Ascending aorta (tissue), 2 donors: Measurements from ENCODE around the gene KCNIP4. TPM values are rescaled to one million over a fixed set of nuclear protein-coding genes. Genes with fewer than 3 reads are reported as not detected.

Source experiments
- DNase-seq, 2 donors: peaks; one replicate each; pipeline ENCODE4 v3.0.0-alpha.2; 2019; ENCODE audit warnings: low spot score in 2 of 2
- H3K27ac ChIP-seq, 2 donors: fragments of 200-600 bp; sonication (generic); one replicate each; pipeline ENCODE4 v1.5.1; 2016 to 2017; ENCODE audit warnings: mild to moderate bottlenecking in 1 of 2
- H3K27me3 ChIP-seq: fragments of 200-600 bp; sonication (generic); one replicate; pipeline ENCODE4 v1.5.1; 2017
- H3K36me3 ChIP-seq, 2 donors: fragments of 200-600 bp; sonication (generic); one replicate each; pipeline ENCODE4 v1.5.1; 2016
- H3K4me1 ChIP-seq, 2 donors: fragments of 200-600 bp; sonication (generic); one replicate each; pipeline ENCODE4 v1.5.1; 2016 to 2017; ENCODE audit warnings: mild to moderate bottlenecking in 1 of 2
- H3K4me3 ChIP-seq, 2 donors: fragments of 200-600 bp; sonication (generic); one replicate each; pipeline ENCODE4 v1.5.1; 2016 to 2017; ENCODE audit warnings: mild to moderate bottlenecking in 1 of 2
- H3K9me3 ChIP-seq, 2 donors: fragments of 200-600 bp; sonication (generic); one replicate each; pipeline ENCODE4 v1.5.1; 2016
- intact Hi-C: fragments of 100-400 bp; cut with DNase I; formaldehyde crosslinking; loops from one replicate; pipeline ENCODE4 v1.15.1; 2023
- total RNA-seq: library from RNA; depleted of rRNA; stranded (reverse); fragments of >200 nt; gene quantifications from one replicate; pipeline ENCODE4 v1.1.0, GENCODE V29; 2016
- TF ChIP-seq, protein P1 (sequence below), 3 experiments: fragments of 200-600 bp in 2 of 3; fragments of 450-650 bp in 1 of 3; sonication (generic) in 2 of 3; IDR thresholded peaks; one replicate each; pipeline ENCODE4 v1.5.1; 2016 to 2019; ENCODE audit warnings: antibody characterized with exemption in 3 of 3, mild to moderate bottlenecking in 1 of 3, moderate library complexity in 1 of 3

Gene KCNIP4
- total RNA-seq, 1 donor from 2014 or later = not detected

DNA sequence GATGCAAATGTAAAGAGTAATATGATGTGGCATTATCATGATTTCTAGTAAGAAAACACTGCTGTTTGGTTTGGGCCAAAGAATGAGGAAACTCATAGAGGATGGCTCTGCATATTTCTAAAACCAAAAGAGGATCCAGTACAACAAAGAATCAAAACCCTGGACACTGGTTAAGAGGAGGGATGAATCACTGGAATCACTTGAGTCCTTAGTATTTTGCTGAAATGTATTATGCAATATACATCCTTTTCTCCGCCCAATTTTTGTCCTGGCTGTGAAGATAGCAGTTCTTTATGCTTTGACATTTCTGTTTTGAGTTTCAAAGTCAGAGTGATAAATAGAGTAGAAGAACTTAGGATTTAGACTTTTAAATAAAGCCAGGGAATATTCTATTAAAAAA is 902.4 kb downstream of the KCNIP4 start:
- intact Hi-C loops = no loop called here
- Histone ChIP-seq H3K36me3 (no peaks in the 10 kb centered on the region), H3K4me3 (no peak overlapping the region), H3K9me3 (no peaks in the 10 kb centered on the region), H3K27me3 (no peaks in the 10 kb centered on the region), H3K4me1 (no peaks in the 10 kb centered on the region), H3K27ac (no peak overlapping the region)
- TF ChIP-seq, protein P1, sequence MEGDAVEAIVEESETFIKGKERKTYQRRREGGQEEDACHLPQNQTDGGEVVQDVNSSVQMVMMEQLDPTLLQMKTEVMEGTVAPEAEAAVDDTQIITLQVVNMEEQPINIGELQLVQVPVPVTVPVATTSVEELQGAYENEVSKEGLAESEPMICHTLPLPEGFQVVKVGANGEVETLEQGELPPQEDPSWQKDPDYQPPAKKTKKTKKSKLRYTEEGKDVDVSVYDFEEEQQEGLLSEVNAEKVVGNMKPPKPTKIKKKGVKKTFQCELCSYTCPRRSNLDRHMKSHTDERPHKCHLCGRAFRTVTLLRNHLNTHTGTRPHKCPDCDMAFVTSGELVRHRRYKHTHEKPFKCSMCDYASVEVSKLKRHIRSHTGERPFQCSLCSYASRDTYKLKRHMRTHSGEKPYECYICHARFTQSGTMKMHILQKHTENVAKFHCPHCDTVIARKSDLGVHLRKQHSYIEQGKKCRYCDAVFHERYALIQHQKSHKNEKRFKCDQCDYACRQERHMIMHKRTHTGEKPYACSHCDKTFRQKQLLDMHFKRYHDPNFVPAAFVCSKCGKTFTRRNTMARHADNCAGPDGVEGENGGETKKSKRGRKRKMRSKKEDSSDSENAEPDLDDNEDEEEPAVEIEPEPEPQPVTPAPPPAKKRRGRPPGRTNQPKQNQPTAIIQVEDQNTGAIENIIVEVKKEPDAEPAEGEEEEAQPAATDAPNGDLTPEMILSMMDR (IDR thresholded peaks at IDR 0.05) = no peak
- DNase-seq = no peak

DNA sequence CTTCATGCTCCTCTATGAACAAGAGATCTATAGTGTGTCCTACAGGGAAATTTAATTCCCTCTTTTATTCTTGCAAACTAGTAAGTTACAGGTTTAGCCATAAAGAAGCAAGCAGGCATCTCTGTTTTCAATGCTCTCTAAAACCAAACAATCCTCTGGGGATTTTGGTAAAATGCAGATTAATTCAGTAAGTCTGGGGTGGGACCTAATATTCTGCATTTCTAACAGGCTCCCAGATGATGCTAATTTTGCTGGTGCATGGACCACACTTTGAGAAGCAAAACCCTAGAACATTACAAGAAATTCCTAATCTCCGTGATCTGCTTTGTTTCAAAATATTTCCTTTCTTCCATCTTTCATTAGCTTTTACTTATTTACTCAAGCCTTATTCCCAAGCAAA is 903.5 kb downstream of the KCNIP4 start:
- H3K4me1 ChIP-seq = no peaks in the 10 kb centered on the region
- no peak overlapping the region for H3K27ac ChIP-seq
- DNase-seq = no peak
- intact Hi-C loops = no loop called here
- H3K36me3 ChIP-seq = no peaks in the 10 kb centered on the region
- TF ChIP-seq, protein P1 (IDR thresholded peaks at IDR 0.05) = no peak
- no peaks in the 10 kb centered on the region for H3K9me3 ChIP-seq
- no peaks in the 10 kb centered on the region for H3K27me3 ChIP-seq
- H3K4me3 ChIP-seq = no peak overlapping the region

DNA sequence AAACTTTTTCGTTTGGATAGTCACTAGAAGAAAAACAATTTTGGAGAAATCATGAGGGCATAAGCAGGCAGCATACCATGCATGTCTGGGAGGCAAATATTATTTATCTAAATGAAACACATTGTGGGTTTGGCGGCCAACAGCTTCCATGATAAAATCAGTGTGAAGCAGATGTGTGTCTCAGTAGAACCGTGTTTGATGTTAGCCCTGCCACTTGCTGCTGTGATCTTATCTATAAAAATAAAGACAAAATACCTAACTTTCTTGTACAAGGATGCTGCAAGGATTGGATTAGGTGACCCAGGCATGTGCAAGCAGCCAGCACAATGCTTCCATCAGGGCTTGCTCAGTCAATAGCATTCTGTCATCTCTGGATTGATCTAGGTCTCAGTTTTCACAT is 906.9 kb downstream of the KCNIP4 start:
- TF ChIP-seq, protein P1 (IDR thresholded peaks at IDR 0.05) = no peak
- intact Hi-C loops = no loop called here

DNA sequence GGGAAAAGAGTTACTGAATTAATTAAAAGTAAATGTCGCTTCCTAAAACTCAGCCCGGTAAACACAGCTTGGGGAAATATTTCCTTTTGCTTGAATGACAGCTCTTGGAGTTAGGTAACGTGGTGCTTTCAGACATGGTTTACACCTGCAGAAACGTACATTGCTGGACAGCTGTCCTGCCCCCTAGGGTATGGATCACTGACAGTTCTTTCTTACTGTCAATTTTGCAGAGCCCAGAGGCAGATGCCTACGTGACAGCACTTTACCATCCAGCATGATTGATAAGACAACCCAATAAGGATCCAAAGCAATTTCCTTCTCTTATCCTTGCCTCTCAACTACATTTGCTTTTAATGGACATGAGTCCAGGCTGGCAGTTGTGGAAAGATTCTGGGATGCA is 913.8 kb downstream of the KCNIP4 start:
- Histone ChIP-seq H3K4me3 (no peak overlapping the region), H3K4me1 (no peaks in the 10 kb centered on the region), H3K27me3 (no peaks in the 10 kb centered on the region), H3K36me3 (no peaks in the 10 kb centered on the region), H3K9me3 (no peaks in the 10 kb centered on the region), H3K27ac (no peak overlapping the region)
- no peak for DNase-seq
- TF ChIP-seq, protein P1 (IDR thresholded peaks at IDR 0.05) = no peak
- intact Hi-C loops = no loop called here

More for the DNA sequence above, 906.9 kb downstream of the KCNIP4 start:
- no peak for DNase-seq
- no peak overlapping the region for H3K4me3 ChIP-seq
- no peak overlapping the region for H3K27ac ChIP-seq
- H3K36me3 ChIP-seq = no peaks in the 10 kb centered on the region
- no peaks in the 10 kb centered on the region for H3K4me1 ChIP-seq
- no peaks in the 10 kb centered on the region for H3K9me3 ChIP-seq
- H3K27me3 ChIP-seq = no peaks in the 10 kb centered on the region

DNA sequence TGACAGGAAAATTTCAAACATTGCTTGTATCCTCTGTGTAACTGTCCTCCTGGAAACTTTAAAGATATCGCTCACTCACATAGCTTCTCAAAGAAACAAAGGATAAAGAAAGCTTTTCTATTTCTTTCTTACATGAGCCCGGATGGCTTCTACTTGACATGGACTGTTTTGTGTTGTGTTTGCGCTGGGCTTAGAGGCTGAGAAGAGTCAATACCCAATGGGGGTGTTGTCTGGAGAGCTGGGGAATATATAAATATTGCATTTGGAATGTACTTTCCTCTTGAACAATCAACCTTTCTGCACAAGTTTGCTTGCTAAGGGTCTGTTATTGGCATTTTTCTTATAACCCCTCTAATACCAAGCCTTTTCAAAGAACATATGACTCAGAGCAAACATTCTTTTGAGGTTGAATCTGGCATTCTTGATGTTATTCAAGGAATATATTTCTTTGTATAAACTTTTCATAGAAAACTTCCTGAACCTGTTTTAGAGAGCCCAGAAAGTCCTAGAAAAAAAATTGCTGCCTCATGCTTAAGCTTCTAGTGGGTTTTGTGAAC is 916.4 kb downstream of the KCNIP4 start:
- no peaks in the 10 kb centered on the region for H3K4me1 ChIP-seq
- TF ChIP-seq, protein P1 (IDR thresholded peaks at IDR 0.05) = no peak
- intact Hi-C loops = no loop called here

DNA sequence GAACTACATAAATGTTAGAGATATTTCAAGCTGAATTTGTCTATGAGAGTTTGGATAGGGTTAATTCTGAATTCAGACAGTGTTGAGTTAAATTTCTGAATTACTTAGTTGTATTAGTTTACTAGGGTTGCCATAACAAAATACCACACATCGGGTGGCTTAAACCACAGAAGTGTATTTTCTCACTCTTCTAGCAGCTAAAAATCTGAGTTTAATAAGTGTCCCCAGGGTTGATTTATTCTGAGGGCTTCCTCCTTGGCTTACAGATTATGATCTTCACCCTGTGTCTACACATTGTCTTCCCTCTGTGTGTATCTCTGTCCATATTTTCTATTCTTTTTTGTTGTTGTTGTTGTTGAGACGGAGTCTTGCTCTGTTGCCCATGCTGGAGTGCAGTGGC is 929.8 kb downstream of the KCNIP4 start:
- intact Hi-C loops = no loop called here
- Histone ChIP-seq H3K4me1 (no peaks in the 10 kb centered on the region), H3K27me3 (no peaks in the 10 kb centered on the region), H3K9me3 (no peaks in the 10 kb centered on the region), H3K36me3 (no peaks in the 10 kb centered on the region), H3K27ac (no peak overlapping the region), H3K4me3 (no peak overlapping the region)
- no peak for DNase-seq
- TF ChIP-seq, protein P1 (IDR thresholded peaks at IDR 0.05) = no peak

More for the DNA sequence above, 916.4 kb downstream of the KCNIP4 start:
- Histone ChIP-seq H3K4me3 (no peak overlapping the region), H3K27ac (no peak overlapping the region), H3K9me3 (no peaks in the 10 kb centered on the region), H3K36me3 (no peaks in the 10 kb centered on the region), H3K27me3 (no peaks in the 10 kb centered on the region)
- DNase-seq = no peak
